Ishikawa (cell line): Measurements from ENCODE around the gene SLC16A6.

Experiments used
- CEBPB ChIP-seq: IDR thresholded peaks from 2 replicates; pipeline ENCODE4 v1.6.1; 2012
- CREB1 ChIP-seq: IDR thresholded peaks from 2 replicates; pipeline ENCODE4 v1.6.1; 2012; ENCODE audit warnings: low read depth
- EGR1 ChIP-seq: IDR thresholded peaks from 2 replicates; pipeline ENCODE4 v1.6.1; 2012
- EP300 ChIP-seq: IDR thresholded peaks from 2 replicates; pipeline ENCODE4 v1.6.1; 2012; ENCODE audit warnings: borderline replicate concordance
- FOXM1 ChIP-seq: IDR thresholded peaks from 2 replicates; pipeline ENCODE4 v1.6.1; 2012; ENCODE audit warnings: low read depth, borderline replicate concordance
- MAX ChIP-seq: IDR thresholded peaks from 2 replicates; pipeline ENCODE4 v1.6.1; 2012
- NFIC ChIP-seq: IDR thresholded peaks from 2 replicates; pipeline ENCODE4 v1.6.1; 2012
- RAD21 ChIP-seq: IDR thresholded peaks from 2 replicates; pipeline ENCODE4 v1.6.1; 2012; ENCODE audit warnings: low read depth
- REST ChIP-seq: IDR thresholded peaks from 2 replicates; pipeline ENCODE4 v1.6.1; 2012; ENCODE audit warnings: low read depth, mild to moderate bottlenecking
- TAF1 ChIP-seq: IDR thresholded peaks from 2 replicates; pipeline ENCODE4 v1.6.1; 2012; ENCODE audit warnings: low read depth, mild to moderate bottlenecking
- TCF12 ChIP-seq: IDR thresholded peaks from 2 replicates; pipeline ENCODE4 v1.6.1; 2012; ENCODE audit warnings: low read depth
- TEAD4 ChIP-seq: IDR thresholded peaks from 2 replicates; pipeline ENCODE4 v1.6.1; 2012
- USF1 ChIP-seq: IDR thresholded peaks from 2 replicates; pipeline ENCODE4 v1.6.1; 2012
- YY1 ChIP-seq: IDR thresholded peaks from 2 replicates; pipeline ENCODE4 v1.6.1; 2012; ENCODE audit warnings: low read depth
- ZBTB7A ChIP-seq: IDR thresholded peaks from 2 replicates; pipeline ENCODE4 v1.6.1; 2012; ENCODE audit warnings: low read depth

Gene SLC16A6

GRCh38 chr17:68288375-68288774 is 2.6 kb downstream of the SLC16A6 start:
- TF ChIP-seq TEAD4 (no peak), RAD21 (no peak)

- no peak for TF ChIP-seq EP300
- no peak for TF ChIP-seq YY1
- TF ChIP-seq CEBPB = no peak
- TF ChIP-seq MAX = no peak
- no peak for TF ChIP-seq CREB1
- no peak for TF ChIP-seq TEAD4
- no peak for TF ChIP-seq TAF1
- no peak for TF ChIP-seq USF1
- no peak for TF ChIP-seq REST
- no peak for TF ChIP-seq FOXM1
- no peak for TF ChIP-seq NFIC
- no peak for TF ChIP-seq ZBTB7A
- TF ChIP-seq RAD21 = no peak
- TF ChIP-seq EGR1 = no peak
- TF ChIP-seq TCF12 = no peak
Observed at GRCh38 chr17:68277807-68278206, 13.1 kb downstream of the SLC16A6 start.

GRCh38 chr17:68273722-68274121 is 17.2 kb downstream of the SLC16A6 start:
- TF ChIP-seq REST (no peak), FOXM1 (no peak), NFIC (no peak), CREB1 (no peak), TEAD4 (no peak), TAF1 (no peak), USF1 (no peak), RAD21 (no peak), EGR1 (no peak), MAX (no peak), YY1 (no peak)

GRCh38 chr17:68263101-68263681 is 27.7 kb downstream of the SLC16A6 start:
- TF ChIP-seq RAD21 = peak; percentile 74

GRCh38 chr17:68260051-68260762 is 30.7 kb downstream of the SLC16A6 start:
- no peak for TF ChIP-seq RAD21
- no peak for TF ChIP-seq YY1
- TF ChIP-seq USF1 = no peak
- TF ChIP-seq CEBPB = no peak
- no peak for TF ChIP-seq CREB1

- TF ChIP-seq YY1 = no peak
- TF ChIP-seq CEBPB = no peak
- TF ChIP-seq USF1 = no peak
- TF ChIP-seq RAD21 = no peak
- no peak for TF ChIP-seq CREB1
- no peak for TF ChIP-seq ZBTB7A
- no peak for TF ChIP-seq TEAD4
- no peak for TF ChIP-seq FOXM1
- TF ChIP-seq MAX = no peak
- no peak for TF ChIP-seq EP300
- no peak for TF ChIP-seq REST
- no peak for TF ChIP-seq TAF1
- TF ChIP-seq EGR1 = no peak
- no peak for TF ChIP-seq TCF12
- no peak for TF ChIP-seq NFIC
Observed at GRCh38 chr17:68257934-68258333, 33.0 kb downstream of the SLC16A6 start.
